ENCODE results near the gene ADAM19. TPM values are rescaled to one million over a fixed set of nuclear protein-coding genes. Genes with fewer than 3 reads are reported as not detected.

ADAM19 gene
- total and polyA plus RNA-seq, 12 donors, result 5.5 to 49.6 (median 18.2) TPM

GRCh38 chr5:157581901-157582300 is 6.3 kb upstream of the ADAM19 start:
- H3K4me3 ChIP-seq, result no peak overlapping the region
- no peak for ATAC-seq
- H3K36me3 ChIP-seq, result no peaks in the 10 kb centered on the region
- intact Hi-C loops (cut with DNase I), result no loop called here
- H3K27ac ChIP-seq, result no peak overlapping the region
- no peaks in the 10 kb centered on the region for H3K27me3 ChIP-seq
- peaks cover 0 to 13% (median 0%) of the 10 kb centered on the region in 9 donors for H3K4me1 ChIP-seq
- H3K9me3 ChIP-seq, result peaks cover 0 to 5% (median 0%) of the 10 kb centered on the region in 11 donors
- DNase-seq, result no peak
- TF ChIP-seq CTCF (IDR thresholded peaks at IDR 0.05), result no peak
- WGBS, 2 donors, result 86 to 90% methylated on average over 5 of the region's 5 CpGs

- ATAC-seq (no peak), DNase-seq (no peak)
- no peak overlapping the region for H3K4me3 ChIP-seq
- H3K9me3 ChIP-seq, result no peaks in the 10 kb centered on the region
- H3K27ac ChIP-seq, result no peak overlapping the region
- H3K27me3 ChIP-seq, result no peaks in the 10 kb centered on the region
- no peaks in the 10 kb centered on the region for H3K36me3 ChIP-seq
- WGBS, 2 donors, result 82 to 85% methylated on average over 6 of the region's 6 CpGs
- no peak for TF ChIP-seq CTCF (IDR thresholded peaks at IDR 0.05)
- peaks cover 3 to 39% (median 24%) of the 10 kb centered on the region in 9 donors for H3K4me1 ChIP-seq
- intact Hi-C loops (cut with DNase I), result loop anchor here in 3 of 10 donors (5.0 to 10.0 kb wide), 3 partner anchors 56 to 73 kb away; no protein-coding TSS in a partner anchor
Observed at GRCh38 chr5:157578079-157578780, 2.7 kb upstream of the ADAM19 start.

GRCh38 chr5:157576678-157577077 is 1.1 kb upstream of the ADAM19 start:
- no peaks in the 10 kb centered on the region for H3K9me3 ChIP-seq
- 82 to 91% methylated on average over 4 of the region's 4 CpGs for WGBS, 2 donors
- intact Hi-C loops (cut with DNase I), result loop anchor here in 3 of 10 donors (5.0 to 10.0 kb wide), 3 partner anchors 54 to 72 kb away; no protein-coding TSS in a partner anchor
- ATAC-seq (no peak), DNase-seq (no peak)
- H3K27ac ChIP-seq, result peak overlapping the region in 3 of 10 donors; percentile 86 to 92 (median 89)
- TF ChIP-seq CTCF (IDR thresholded peaks at IDR 0.05), result no peak
- no peaks in the 10 kb centered on the region for H3K36me3 ChIP-seq
- H3K4me3 ChIP-seq, result no peak overlapping the region
- peaks cover 3 to 45% (median 33%) of the 10 kb centered on the region in 9 donors for H3K4me1 ChIP-seq
- H3K27me3 ChIP-seq, result no peaks in the 10 kb centered on the region

- Histone ChIP-seq H3K4me3 (peak overlapping the region; percentile 28 to 96 (median 89)), H3K4me1 (peaks cover 3 to 65% (median 50%) of the 10 kb centered on the region in 9 donors), H3K27ac (peak overlapping the region in 9 of 10 donors; percentile 76 to 95 (median 88)), H3K9me3 (no peaks in the 10 kb centered on the region), H3K27me3 (no peaks in the 10 kb centered on the region), H3K36me3 (peaks cover 0 to 13% (median 6%) of the 10 kb centered on the region in 9 donors)
- WGBS, 2 donors, result 2 to 4% methylated on average over 61 of the region's 61 CpGs
- peak; percentile 36 to 56 for DNase-seq
- intact Hi-C loops (cut with DNase I), result loop anchor here in 3 of 10 donors (5.0 to 10.0 kb wide), 3 partner anchors 52 to 70 kb away; no protein-coding TSS in a partner anchor
- peak; percentile 35 to 58 (median 46) for ATAC-seq
- TF ChIP-seq CTCF (IDR thresholded peaks at IDR 0.05), result no peak
Observed at GRCh38 chr5:157574456-157575380, 857 bp downstream of the ADAM19 start.
